ENCODE measurements around the gene APOM.

APOM gene

DNA sequence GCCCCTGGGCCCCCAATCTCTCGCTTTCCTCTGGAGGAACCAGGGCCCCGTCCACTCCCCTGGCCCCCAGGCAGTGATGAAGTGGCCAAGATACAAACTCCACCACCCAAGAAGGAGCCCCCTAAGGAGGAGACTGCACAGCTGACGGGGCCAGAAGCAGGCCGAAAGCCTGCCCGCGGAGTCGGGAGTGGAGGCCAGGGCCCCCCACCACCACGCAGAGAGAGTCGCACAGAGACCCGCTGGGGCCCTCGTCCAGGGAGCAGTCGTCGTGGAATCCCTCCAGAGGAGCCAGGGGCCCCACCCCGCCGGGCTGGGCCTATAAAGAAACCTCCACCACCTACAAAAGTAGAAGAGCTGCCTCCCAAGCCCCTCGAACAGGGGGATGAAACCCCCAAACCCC is 24.5 kb upstream of the APOM start:
- no peak overlapping the region for H3K4me3 ChIP-seq (ENCODE audit: low read depth, low read length)
- TF ChIP-seq, protein P1, sequence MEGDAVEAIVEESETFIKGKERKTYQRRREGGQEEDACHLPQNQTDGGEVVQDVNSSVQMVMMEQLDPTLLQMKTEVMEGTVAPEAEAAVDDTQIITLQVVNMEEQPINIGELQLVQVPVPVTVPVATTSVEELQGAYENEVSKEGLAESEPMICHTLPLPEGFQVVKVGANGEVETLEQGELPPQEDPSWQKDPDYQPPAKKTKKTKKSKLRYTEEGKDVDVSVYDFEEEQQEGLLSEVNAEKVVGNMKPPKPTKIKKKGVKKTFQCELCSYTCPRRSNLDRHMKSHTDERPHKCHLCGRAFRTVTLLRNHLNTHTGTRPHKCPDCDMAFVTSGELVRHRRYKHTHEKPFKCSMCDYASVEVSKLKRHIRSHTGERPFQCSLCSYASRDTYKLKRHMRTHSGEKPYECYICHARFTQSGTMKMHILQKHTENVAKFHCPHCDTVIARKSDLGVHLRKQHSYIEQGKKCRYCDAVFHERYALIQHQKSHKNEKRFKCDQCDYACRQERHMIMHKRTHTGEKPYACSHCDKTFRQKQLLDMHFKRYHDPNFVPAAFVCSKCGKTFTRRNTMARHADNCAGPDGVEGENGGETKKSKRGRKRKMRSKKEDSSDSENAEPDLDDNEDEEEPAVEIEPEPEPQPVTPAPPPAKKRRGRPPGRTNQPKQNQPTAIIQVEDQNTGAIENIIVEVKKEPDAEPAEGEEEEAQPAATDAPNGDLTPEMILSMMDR (IDR thresholded peaks at IDR 0.05; ENCODE audit: control insufficient read depth, extremely low read depth, insufficient read depth) = no peak
- DNase-seq (ENCODE audit: low read depth) = no peak

DNA sequence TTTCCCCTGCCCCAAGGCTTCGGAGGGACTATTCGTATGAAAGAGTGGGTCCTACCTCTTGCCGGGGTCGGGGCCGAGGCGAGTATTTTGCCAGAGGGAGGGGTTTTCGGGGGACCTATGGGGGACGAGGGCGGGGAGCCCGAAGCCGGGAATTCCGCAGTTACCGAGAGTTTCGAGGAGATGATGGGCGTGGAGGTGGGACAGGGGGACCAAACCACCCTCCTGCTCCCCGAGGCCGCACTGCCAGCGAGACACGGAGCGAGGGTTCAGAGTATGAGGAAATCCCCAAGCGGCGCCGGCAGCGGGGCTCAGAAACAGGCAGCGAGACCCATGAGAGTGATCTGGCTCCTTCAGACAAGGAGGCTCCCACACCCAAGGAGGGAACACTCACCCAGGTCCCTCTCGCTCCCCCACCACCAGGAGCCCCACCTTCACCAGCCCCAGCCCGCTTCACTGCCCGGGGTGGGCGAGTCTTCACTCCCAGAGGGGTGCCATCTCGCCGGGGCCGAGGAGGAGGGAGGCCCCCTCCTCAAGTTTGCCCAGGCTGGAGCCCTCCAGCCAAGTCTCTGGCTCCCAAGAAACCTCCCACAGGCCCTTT is 23.9 kb upstream of the APOM start:
- TF ChIP-seq, protein P1 (IDR thresholded peaks at IDR 0.05; ENCODE audit: control insufficient read depth, extremely low read depth, insufficient read depth) = no peak
- no peak overlapping the region for H3K4me3 ChIP-seq (ENCODE audit: low read depth, low read length)
- DNase-seq (ENCODE audit: low read depth) = no peak

DNA sequence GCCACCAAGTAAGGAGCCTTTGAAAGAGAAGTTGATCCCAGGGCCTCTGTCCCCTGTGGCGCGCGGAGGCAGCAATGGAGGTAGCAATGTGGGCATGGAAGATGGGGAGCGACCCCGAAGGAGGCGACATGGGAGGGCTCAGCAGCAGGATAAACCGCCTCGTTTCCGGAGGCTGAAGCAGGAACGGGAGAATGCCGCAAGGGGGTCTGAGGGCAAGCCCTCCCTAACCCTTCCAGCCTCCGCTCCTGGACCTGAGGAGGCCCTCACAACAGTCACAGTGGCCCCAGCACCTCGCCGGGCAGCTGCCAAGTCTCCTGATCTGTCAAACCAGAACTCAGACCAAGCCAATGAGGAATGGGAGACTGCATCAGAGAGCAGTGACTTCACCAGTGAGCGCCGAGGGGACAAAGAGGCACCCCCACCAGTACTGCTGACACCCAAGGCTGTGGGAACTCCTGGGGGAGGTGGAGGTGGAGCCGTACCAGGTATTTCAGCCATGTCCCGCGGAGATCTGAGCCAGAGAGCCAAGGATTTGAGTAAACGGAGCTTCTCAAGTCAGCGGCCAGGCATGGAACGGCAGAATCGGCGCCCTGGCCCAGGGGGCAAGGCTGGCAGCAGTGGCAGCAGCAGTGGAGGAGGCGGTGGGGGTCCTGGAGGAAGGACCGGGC is 23.3 kb upstream of the APOM start:
- TF ChIP-seq, protein P1 (IDR thresholded peaks at IDR 0.05; ENCODE audit: control insufficient read depth, extremely low read depth, insufficient read depth) = no peak
- DNase-seq (ENCODE audit: low read depth) = no peak
- H3K4me3 ChIP-seq (ENCODE audit: low read depth, low read length) = no peak overlapping the region

DNA sequence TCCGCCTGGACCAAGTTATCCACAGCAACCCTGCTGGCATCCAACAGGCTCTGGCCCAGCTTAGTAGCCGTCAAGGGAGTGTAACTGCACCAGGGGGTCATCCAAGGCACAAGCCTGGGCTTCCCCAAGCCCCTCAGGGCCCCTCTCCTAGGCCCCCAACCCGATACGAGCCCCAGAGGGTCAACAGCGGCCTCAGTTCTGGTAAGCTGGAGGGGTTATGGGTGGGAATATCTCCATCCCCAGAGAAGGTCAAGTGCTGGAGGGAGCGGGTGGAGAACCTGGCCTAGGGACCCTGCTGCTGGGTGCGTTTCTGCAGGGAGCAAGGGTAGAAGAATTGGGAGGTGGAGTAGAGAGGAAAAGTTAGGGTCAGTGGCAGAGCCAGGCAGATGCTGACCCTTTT is 22.2 kb upstream of the APOM start:
- no peak for DNase-seq (ENCODE audit: low read depth)
- TF ChIP-seq, protein P1 (IDR thresholded peaks at IDR 0.05; ENCODE audit: control insufficient read depth, extremely low read depth, insufficient read depth) = no peak
- H3K4me3 ChIP-seq (ENCODE audit: low read depth, low read length) = no peak overlapping the region

DNA sequence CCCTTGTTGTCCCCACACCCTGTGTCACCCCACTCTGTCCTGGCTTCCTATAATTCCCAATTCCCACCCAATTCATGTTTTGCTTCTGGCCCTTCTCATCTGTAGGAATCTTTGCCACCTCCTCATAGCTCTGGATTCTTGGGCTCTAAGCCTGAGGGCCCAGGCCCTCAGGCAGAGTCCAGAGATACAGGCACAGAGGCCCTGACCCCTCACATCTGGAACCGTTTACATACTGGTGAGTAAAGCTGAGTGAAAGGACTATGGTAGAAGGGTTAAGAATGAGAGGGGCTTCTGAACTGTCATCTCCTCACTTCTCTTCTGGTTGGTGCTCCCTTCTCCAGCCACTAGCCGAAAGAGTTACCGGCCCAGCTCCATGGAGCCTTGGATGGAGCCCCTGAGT is 21.6 kb upstream of the APOM start:
- no peak overlapping the region for H3K4me3 ChIP-seq (ENCODE audit: low read depth, low read length)
- TF ChIP-seq, protein P1 (IDR thresholded peaks at IDR 0.05; ENCODE audit: control insufficient read depth, extremely low read depth, insufficient read depth) = no peak
- DNase-seq (ENCODE audit: low read depth) = no peak

DNA sequence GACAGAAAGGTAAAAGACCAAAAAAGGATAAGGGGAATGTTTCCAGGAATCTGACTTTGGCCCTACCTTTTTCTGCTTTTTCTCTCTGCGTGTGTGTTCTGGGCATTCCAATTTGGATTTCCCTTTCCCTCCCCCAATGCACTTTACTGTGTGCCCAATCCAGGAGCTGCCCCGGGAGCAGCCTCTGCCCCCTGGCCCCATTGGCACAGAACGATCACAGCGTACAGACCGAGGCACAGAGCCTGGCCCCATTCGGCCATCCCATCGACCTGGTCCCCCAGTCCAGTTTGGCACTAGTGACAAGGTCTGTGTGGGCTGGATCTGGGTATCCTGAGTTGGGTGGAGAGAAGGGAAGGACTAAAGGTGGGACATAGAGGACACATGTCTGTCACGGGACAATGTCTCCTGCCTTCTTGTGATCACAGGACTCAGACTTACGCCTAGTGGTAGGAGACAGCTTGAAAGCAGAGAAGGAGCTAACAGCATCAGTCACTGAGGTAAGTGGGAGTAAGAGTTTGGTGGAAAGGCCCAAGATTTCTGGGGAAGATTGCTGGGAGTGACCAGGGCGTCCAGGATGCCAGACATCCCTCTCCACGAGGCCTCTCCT is 20.6 kb upstream of the APOM start:
- no peak overlapping the region for H3K4me3 ChIP-seq (ENCODE audit: low read depth, low read length)

More for the DNA sequence above, 20.6 kb upstream of the APOM start:
- no peak for DNase-seq (ENCODE audit: low read depth)
- TF ChIP-seq, protein P1 (IDR thresholded peaks at IDR 0.05; ENCODE audit: control insufficient read depth, extremely low read depth, insufficient read depth) = no peak

All from LNCaP clone FGC (cell line).